H9 (cell line): ENCODE results near the gene MYO5B. TPM values are rescaled to one million over a fixed set of nuclear protein-coding genes. Genes with fewer than 3 reads are reported as not detected.

Source experiments
- DNase-seq: peaks from one replicate; pipeline ENCODE4 v3.0.0-alpha.2; 2017
- H2AFZ ChIP-seq: one replicate; pipeline ENCODE4 v1.6.1; 2013; ENCODE audit warnings: mild to moderate bottlenecking, low read length, control low read depth, moderate library complexity
- H2AK5ac ChIP-seq: 2 replicates; pipeline ENCODE4 v1.6.1; 2013; ENCODE audit warnings: low read length, control low read depth, mixed read lengths; ENCODE audit not compliant: insufficient read length
- H2BK120ac ChIP-seq: one replicate; pipeline ENCODE4 v1.6.1; 2013; ENCODE audit warnings: low read depth, mild to moderate bottlenecking, low read length, control low read depth, inconsistent platforms; ENCODE audit not compliant: poor library complexity, severe bottlenecking
- H2BK12ac ChIP-seq: 2 replicates; pipeline ENCODE4 v1.6.1; 2013; ENCODE audit warnings: low read length, control low read depth, mixed read lengths, low read depth; ENCODE audit not compliant: insufficient read length
- H2BK15ac ChIP-seq: 2 replicates; pipeline ENCODE4 v1.6.1; 2013; ENCODE audit warnings: low read depth, low read length, control low read depth
- H2BK20ac ChIP-seq: one replicate; pipeline ENCODE4 v1.6.1; 2013; ENCODE audit warnings: low read depth, mild to moderate bottlenecking, low read length, control low read depth, inconsistent platforms; ENCODE audit not compliant: poor library complexity, severe bottlenecking
- H2BK5ac ChIP-seq: 2 replicates; pipeline ENCODE4 v1.6.1; 2013; ENCODE audit warnings: low read length, control low read depth, mixed read lengths; ENCODE audit not compliant: insufficient read length
- H3K14ac ChIP-seq: 2 replicates; pipeline ENCODE4 v1.6.1; 2013; ENCODE audit warnings: low read length, control low read depth; ENCODE audit not compliant: insufficient read depth
- H3K18ac ChIP-seq: 2 replicates; pipeline ENCODE4 v1.6.1; 2013; ENCODE audit warnings: low read depth, mild to moderate bottlenecking, mixed read lengths, low read length, control low read depth; ENCODE audit not compliant: insufficient read length
- H3K23ac ChIP-seq: 2 replicates; pipeline ENCODE4 v1.6.1; 2013; ENCODE audit warnings: low read length, control low read depth, mixed read lengths, low read depth; ENCODE audit not compliant: insufficient read length
- H3K23me2 ChIP-seq: 2 replicates; pipeline ENCODE4 v1.6.1; 2013; ENCODE audit warnings: low read depth, mild to moderate bottlenecking, mixed read lengths, low read length, control low read depth; ENCODE audit not compliant: insufficient read length, poor library complexity, severe bottlenecking
- H3K27ac ChIP-seq: 2 replicates; pipeline ENCODE4 v1.5.1; 2013; ENCODE audit warnings: low read length, control low read depth, mixed read lengths, low read depth; ENCODE audit not compliant: insufficient read length
- H3K27me3 ChIP-seq: 2 replicates; pipeline ENCODE4 v1.6.1; 2013; ENCODE audit warnings: low read length, control low read depth, inconsistent platforms; ENCODE audit not compliant: insufficient read depth
- H3K4ac ChIP-seq: 2 replicates; pipeline ENCODE4 v1.6.1; 2013; ENCODE audit warnings: low read depth, mild to moderate bottlenecking, control low read depth, inconsistent platforms, low read length, moderate library complexity
- H3K4me1 ChIP-seq: 2 replicates; pipeline ENCODE4 v1.6.1; 2013; ENCODE audit warnings: low read length, control low read depth, inconsistent platforms; ENCODE audit not compliant: insufficient read depth
- H3K4me2 ChIP-seq: 2 replicates; pipeline ENCODE4 v1.6.1; 2013; ENCODE audit warnings: low read length, control low read depth, mixed read lengths; ENCODE audit not compliant: insufficient read length, insufficient read depth
- H3K56ac ChIP-seq: 2 replicates; pipeline ENCODE4 v1.6.1; 2013; ENCODE audit warnings: low read depth, mild to moderate bottlenecking, mixed read lengths, low read length, control low read depth; ENCODE audit not compliant: insufficient read length
- H3K79me1 ChIP-seq: 2 replicates; pipeline ENCODE4 v1.6.1; 2013; ENCODE audit warnings: low read depth, mild to moderate bottlenecking, moderate library complexity, low read length, control low read depth, inconsistent platforms; ENCODE audit not compliant: insufficient read depth, poor library complexity, severe bottlenecking
- H3K79me2 ChIP-seq: 2 replicates; pipeline ENCODE4 v1.6.1; 2013; ENCODE audit warnings: low read length, control low read depth, inconsistent platforms; ENCODE audit not compliant: insufficient read depth
- H3K9ac ChIP-seq: 2 replicates; pipeline ENCODE4 v1.6.1; 2013; ENCODE audit warnings: low read length, control low read depth, mixed read lengths; ENCODE audit not compliant: insufficient read length; ENCODE audit errors: extremely low read depth
- H3K9me3 ChIP-seq: one replicate; pipeline ENCODE4 v1.6.1; 2013; ENCODE audit warnings: low read depth, low read length, inconsistent platforms; ENCODE audit not compliant: control insufficient read depth
- H3T11ph ChIP-seq: one replicate; pipeline ENCODE4 v1.6.1; 2013; ENCODE audit warnings: mild to moderate bottlenecking, low read length, control low read depth, inconsistent platforms
- H4K20me1 ChIP-seq: one replicate; pipeline ENCODE4 v1.6.1; 2013; ENCODE audit not compliant: control insufficient read depth, insufficient read length, insufficient read depth
- H4K5ac ChIP-seq: 2 replicates; pipeline ENCODE4 v1.6.1; 2013; ENCODE audit warnings: low read depth, mild to moderate bottlenecking, mixed read lengths, low read length, control low read depth; ENCODE audit not compliant: insufficient read length
- H4K8ac ChIP-seq: replicated peaks from 2 replicates; pipeline ENCODE4 v1.6.1; 2013; ENCODE audit warnings: low read length, control low read depth, mixed read lengths, low read depth; ENCODE audit not compliant: insufficient read length
- H4K91ac ChIP-seq: 2 replicates; pipeline ENCODE4 v1.6.1; 2013; ENCODE audit warnings: low read depth, mild to moderate bottlenecking, moderate library complexity, mixed read lengths, low read length, control low read depth; ENCODE audit not compliant: insufficient read length
- H3K27ac Mint-ChIP-seq, 3 experiments: 2 replicates in 2 of 3; 3 replicates in 1 of 3; pipeline ENCODE4 v1.8.0; 2020 to 2021; ENCODE audit warnings: mixed read lengths in 3 of 3, mild to moderate bottlenecking in 1 of 3, moderate library complexity in 1 of 3
- H3K27me3 Mint-ChIP-seq: 2 replicates; pipeline ENCODE4 v1.8.0; 2021; ENCODE audit warnings: low read depth, mild to moderate bottlenecking, moderate library complexity, mixed read lengths
- H3K36me3 Mint-ChIP-seq, 3 experiments: 2 replicates in 2 of 3; 3 replicates in 1 of 3; pipeline ENCODE4 v1.8.0; 2020 to 2021; ENCODE audit warnings: low read depth in 3 of 3, mixed read lengths in 3 of 3; ENCODE audit not compliant: insufficient read depth in 1 of 3
- H3K4me1 Mint-ChIP-seq, 2 experiments: 2 replicates each; pipeline ENCODE4 v1.8.0; 2020; ENCODE audit warnings: mixed read lengths in 2 of 2
- H3K4me3 Mint-ChIP-seq, 2 experiments: 2 replicates in 1 of 2; 3 replicates in 1 of 2; pipeline ENCODE4 v1.8.0; 2020 to 2021; ENCODE audit warnings: mild to moderate bottlenecking in 2 of 2, mixed read lengths in 2 of 2, moderate library complexity in 1 of 2
- H3K9me3 Mint-ChIP-seq, 2 experiments: 2 replicates in 1 of 2; 3 replicates in 1 of 2; pipeline ENCODE4 v1.8.0; 2020; ENCODE audit warnings: mild to moderate bottlenecking in 2 of 2, mixed read lengths in 2 of 2, moderate library complexity in 1 of 2
- CTCF ChIP-seq: fragments of 200-600 bp; sonication (generic); conservative IDR thresholded peaks from 3 replicates; pipeline ENCODE4 v1.8.0; 2021; ENCODE audit warnings: antibody characterized with exemption, mild to moderate bottlenecking
- WGBS: extraction: QIAGEN DNeasy Blood & Tissue Kit; methylation state at CpG from one replicate; pipeline ENCODE4 v1.1.7; 2013; ENCODE audit warnings: missing lambda C conversion rate, low lambda C conversion rate, mixed read lengths; ENCODE audit not compliant: insufficient read length; ENCODE audit errors: extremely low coverage; 5-methylcytosine and 5-hydroxymethylcytosine counted together
- total RNA-seq: library from RNA; stranded (reverse); gene quantifications from 2 replicates; pipeline ENCODE4 v1.2.1, GENCODE V29; 2021

MYO5B gene
- total RNA-seq, 1 experiment from 2014 or later = 9.3 TPM

- no peak for DNase-seq
- no peak overlapping the region for H2AFZ ChIP-seq
- H3K9me3 ChIP-seq = peaks cover 14% of the 10 kb centered on the region
- H4K20me1 ChIP-seq = no peaks in the 10 kb centered on the region
- H2BK12ac ChIP-seq = no peak overlapping the region
- H4K8ac ChIP-seq = no peak overlapping the region
- no peak overlapping the region for H3K56ac ChIP-seq
- H3K23ac ChIP-seq = no peak overlapping the region
- H3K27ac ChIP-seq = no peak overlapping the region
- H2AK5ac ChIP-seq = no peak overlapping the region
- H3K23me2 ChIP-seq = no peaks in the 10 kb centered on the region
- peaks cover 26 to 57% (median 45%) of the 10 kb centered on the region in 3 experiments for H3K36me3 Mint-ChIP-seq
- H3K4me1 ChIP-seq = no peaks in the 10 kb centered on the region
- H2BK15ac ChIP-seq = no peak overlapping the region
- H3K4me3 Mint-ChIP-seq = no peak overlapping the region
- H3K4me2 ChIP-seq = no peak overlapping the region
- no peaks in the 10 kb centered on the region for H3K4me1 Mint-ChIP-seq
- no peak overlapping the region for H3K9ac ChIP-seq
- H3K14ac ChIP-seq = no peak overlapping the region
- H3K4ac ChIP-seq = no peak overlapping the region
- H3K18ac ChIP-seq = no peak overlapping the region
- H3K27me3 ChIP-seq = no peaks in the 10 kb centered on the region; the same call in 1 of the 2 replicates
- no peak overlapping the region for H2BK20ac ChIP-seq
- no peak overlapping the region for H3T11ph ChIP-seq
- H4K91ac ChIP-seq = no peak overlapping the region
- no peak overlapping the region for H2BK120ac ChIP-seq
- no peak overlapping the region for H3K27ac Mint-ChIP-seq
- no peak overlapping the region for H4K5ac ChIP-seq
- TF ChIP-seq CTCF = no peak
- no peaks in the 10 kb centered on the region for H3K79me2 ChIP-seq
- WGBS = no CpG with 5 or more reads among the region's 1 CpG
- peaks cover 35 to 48% of the 10 kb centered on the region in 2 experiments for H3K9me3 Mint-ChIP-seq
- H2BK5ac ChIP-seq = no peak overlapping the region
- no peaks in the 10 kb centered on the region for H3K79me1 ChIP-seq
- peaks cover 3% of the 10 kb centered on the region; the same call in 1 of the 2 replicates for H3K27me3 Mint-ChIP-seq
These were observed 367.0 kb downstream of the MYO5B start for GRCh38 chr18:49827996-49828395.
